Right renal pelvis (tissue), 4 donors: ENCODE measurements around the gene PLEKHG4B. TPM values are rescaled to one million over a fixed set of nuclear protein-coding genes. Genes with fewer than 3 reads are reported as not detected.
"Not testable (repeated sequence)": the region's sequence is repeated elsewhere in the genome, so short reads cannot be mapped to it uniquely, and the experiment has no call there.

ENCODE experiments used
- DNase-seq, 4 donors: peaks; one replicate each; pipeline ENCODE4 v3.0.0-alpha.2; 2013; ENCODE audit warnings: low read depth in 4 of 4, low spot score in 3 of 4, missing footprints in 1 of 4
- polyA plus RNA-seq, 4 donors: library from polyadenylated mRNA; unstranded; fragments of 120-200 nt; gene quantifications; one replicate each; pipeline ENCODE4 v1.2.1, GENCODE V29; 2013; ENCODE audit not compliant: insufficient read length in 4 of 4

Gene PLEKHG4B
- polyA plus RNA-seq, 4 donors: 10.7 to 12.1 (median 11.5) TPM

- DNase-seq: no peak
Measured at GRCh38 chr5:92401-93220, 643 bp downstream of the PLEKHG4B start.

- no peak for DNase-seq
Measured at GRCh38 chr5:93221-93980, 1.4 kb downstream of the PLEKHG4B start.

GRCh38 chr5:94113-94892 lies 2.3 kb downstream of the PLEKHG4B start:
- DNase-seq: no peak

- DNase-seq: no peak
Measured at GRCh38 chr5:95241-95980, 3.4 kb downstream of the PLEKHG4B start.

GRCh38 chr5:96976-97660 lies 5.2 kb downstream of the PLEKHG4B start:
- DNase-seq: no peak

- DNase-seq: no peak
Measured at GRCh38 chr5:99815-100214, 7.8 kb downstream of the PLEKHG4B start.

GRCh38 chr5:102411-103043 lies 10.6 kb downstream of the PLEKHG4B start:
- DNase-seq: no peak

- not testable (repeated sequence) for DNase-seq
Measured at GRCh38 chr5:104106-104505, 12.1 kb downstream of the PLEKHG4B start.

- DNase-seq: no peak
Measured at GRCh38 chr5:104778-105296, 12.9 kb downstream of the PLEKHG4B start.

- peak in 1 of 4 donors; percentile 34 for DNase-seq
Measured at GRCh38 chr5:105504-106070, 13.6 kb downstream of the PLEKHG4B start.

- no peak for DNase-seq
Measured at GRCh38 chr5:106587-106986, 14.6 kb downstream of the PLEKHG4B start.

- no peak for DNase-seq
Measured at GRCh38 chr5:107526-107925, 15.6 kb downstream of the PLEKHG4B start.

GRCh38 chr5:109826-110225 lies 17.9 kb downstream of the PLEKHG4B start:
- DNase-seq: no peak

GRCh38 chr5:110270-110888 lies 18.4 kb downstream of the PLEKHG4B start:
- DNase-seq: no peak

GRCh38 chr5:111171-111570 lies 19.2 kb downstream of the PLEKHG4B start:
- no peak for DNase-seq

- no peak for DNase-seq
Measured at GRCh38 chr5:119486-120097, 27.6 kb downstream of the PLEKHG4B start.

GRCh38 chr5:121432-121831 lies 29.5 kb downstream of the PLEKHG4B start:
- DNase-seq: no peak

- DNase-seq: no peak
Measured at GRCh38 chr5:125815-126214, 33.8 kb downstream of the PLEKHG4B start.
